ENCODE results near the gene LRRC32.
"Not testable (repeated sequence)": the region's sequence is repeated elsewhere in the genome, so short reads cannot be mapped to it uniquely, and the experiment has no call there.

Gene LRRC32

GRCh38 chr11:76627606-76628005 is 42.9 kb downstream of the LRRC32 start:
- no peak for DNase-seq (ENCODE audit: low spot score)

- no peak for DNase-seq (ENCODE audit: low spot score)
Measured at GRCh38 chr11:76626921-76627401, 43.6 kb downstream of the LRRC32 start.

GRCh38 chr11:76626266-76626665 is 44.3 kb downstream of the LRRC32 start:
- no peak for DNase-seq (ENCODE audit: low spot score)

DNA sequence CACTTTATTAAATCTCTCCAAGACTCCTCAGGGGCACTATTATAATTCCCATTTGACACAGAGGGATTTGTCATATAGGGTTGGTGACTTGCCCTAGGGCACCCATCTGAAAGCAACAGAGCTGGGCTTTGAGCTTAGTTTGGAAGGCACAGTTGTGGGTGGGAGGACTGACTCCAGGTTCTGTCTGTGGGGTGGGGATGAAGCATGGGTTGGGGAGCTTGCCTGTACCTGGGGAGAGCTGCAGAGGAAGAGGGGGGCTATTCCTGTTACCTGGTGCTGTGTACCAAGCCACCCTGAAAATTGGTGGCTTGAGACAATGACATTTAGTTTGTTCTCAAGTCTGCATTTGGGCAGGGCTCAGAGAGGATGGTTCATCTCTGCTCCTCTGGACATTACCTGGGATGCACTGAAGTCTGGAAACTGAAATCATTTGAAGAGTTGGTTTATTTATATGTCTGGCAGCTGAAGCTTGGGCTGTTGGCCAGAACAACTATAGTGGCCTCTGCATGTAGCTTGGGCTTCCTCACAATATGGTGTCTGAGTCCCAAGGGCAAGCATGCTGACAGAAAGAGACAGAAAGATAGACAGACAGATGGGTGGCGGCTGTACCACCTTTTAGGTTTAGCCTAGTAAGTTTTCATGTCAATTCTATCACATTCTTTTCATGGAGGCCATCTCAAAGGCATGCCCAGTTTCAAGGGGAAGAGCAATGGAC is 44.9 kb downstream of the LRRC32 start:
- no peak for DNase-seq (ENCODE audit: low spot score)

- no peak for DNase-seq (ENCODE audit: low spot score)
Measured at GRCh38 chr11:76624500-76625379, 45.8 kb downstream of the LRRC32 start.

DNA sequence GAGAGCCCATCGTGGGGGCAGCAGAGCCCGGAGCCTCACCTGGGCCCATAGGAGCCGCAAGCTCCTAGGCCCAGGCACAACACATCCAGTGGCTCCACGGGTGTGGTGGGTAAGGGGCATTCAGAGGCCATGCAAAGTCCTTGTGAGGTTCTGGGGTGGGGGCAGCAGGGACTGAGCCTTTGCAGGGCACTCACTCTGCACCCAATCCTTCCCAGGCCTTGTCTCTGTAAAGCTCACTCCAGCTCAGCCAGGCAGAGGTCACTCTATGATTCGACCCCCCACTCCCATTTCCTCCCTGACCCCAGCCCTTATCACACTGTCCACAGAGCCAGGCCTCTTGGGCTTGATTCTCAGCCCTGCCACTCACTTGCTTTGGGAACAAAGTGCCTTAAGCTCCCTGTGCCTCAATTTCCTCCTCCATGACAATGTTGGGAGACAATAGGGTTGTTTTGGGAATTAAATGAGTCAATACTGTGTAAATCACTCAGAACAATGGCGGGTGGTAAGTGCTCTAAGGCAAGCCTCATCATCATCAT is 46.6 kb downstream of the LRRC32 start:
- no peak for DNase-seq (ENCODE audit: low spot score)

GRCh38 chr11:76623171-76623883 is 47.2 kb downstream of the LRRC32 start:
- DNase-seq (ENCODE audit: low spot score): no peak

DNA sequence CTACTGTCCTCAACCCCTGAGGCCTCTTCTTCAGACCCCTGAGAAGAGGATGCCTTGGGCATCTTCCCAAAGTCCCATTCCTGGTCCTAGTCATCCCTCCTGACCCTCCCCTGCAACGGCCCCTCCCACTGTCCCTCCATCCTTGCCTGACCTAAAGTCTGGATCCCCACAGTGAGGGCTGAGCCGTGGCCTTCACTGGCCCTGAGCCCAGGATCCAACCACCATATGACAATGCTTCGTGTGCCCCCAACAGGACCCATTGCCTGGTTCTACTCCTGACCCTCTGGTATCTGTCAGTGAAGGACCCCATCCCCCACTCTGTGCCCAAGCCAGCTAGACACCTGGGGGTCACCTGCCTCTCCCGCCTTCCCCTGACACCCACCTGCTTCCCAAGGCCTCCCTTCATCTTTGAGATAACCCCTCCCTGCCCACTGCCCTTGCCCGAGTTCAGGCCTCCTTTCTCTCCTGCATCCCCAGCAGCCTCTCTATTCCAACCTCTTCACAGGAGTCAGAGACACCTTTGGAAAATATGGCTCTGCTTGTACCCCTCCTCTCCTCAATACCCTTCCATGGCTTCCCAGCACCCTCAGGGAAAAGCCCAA is 48.0 kb downstream of the LRRC32 start:
- no peak for DNase-seq (ENCODE audit: low spot score)

GRCh38 chr11:76621868-76622267 is 48.7 kb downstream of the LRRC32 start:
- DNase-seq (ENCODE audit: low spot score): no peak

DNA sequence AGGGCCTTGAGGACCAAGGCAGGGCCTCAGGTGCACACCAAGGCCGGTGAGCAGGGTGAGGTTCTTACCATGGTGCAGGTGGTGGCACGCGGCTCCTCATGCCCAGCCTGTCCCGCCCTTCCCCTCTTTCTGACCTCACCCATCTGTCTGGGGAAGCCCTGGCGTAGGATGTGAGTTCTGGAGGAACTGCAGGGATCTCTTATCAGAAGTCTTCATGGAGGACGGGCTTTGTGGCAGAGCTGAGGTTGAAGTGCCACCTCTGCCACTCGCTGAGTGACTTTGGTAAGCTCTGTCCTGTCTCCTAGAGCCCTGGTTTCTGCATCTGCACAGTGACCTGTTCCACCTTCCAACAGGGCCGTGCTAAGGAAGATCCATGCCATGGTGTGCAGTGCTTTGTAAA is 49.1 kb downstream of the LRRC32 start:
- no peak for DNase-seq (ENCODE audit: low spot score)

- DNase-seq (ENCODE audit: low spot score): peak; percentile 75
Measured at GRCh38 chr11:76620489-76620888, 50.1 kb downstream of the LRRC32 start.

- DNase-seq (ENCODE audit: low spot score): not testable (repeated sequence)
Measured at GRCh38 chr11:76619801-76620200, 50.7 kb downstream of the LRRC32 start.

- no peak for DNase-seq (ENCODE audit: low spot score)
Measured at GRCh38 chr11:76617553-76618265, 52.8 kb downstream of the LRRC32 start.

GRCh38 chr11:76616676-76617552 is 53.6 kb downstream of the LRRC32 start:
- no peak for DNase-seq (ENCODE audit: low spot score)

GRCh38 chr11:76615950-76616349 is 54.6 kb downstream of the LRRC32 start:
- DNase-seq (ENCODE audit: low spot score): no peak

DNA sequence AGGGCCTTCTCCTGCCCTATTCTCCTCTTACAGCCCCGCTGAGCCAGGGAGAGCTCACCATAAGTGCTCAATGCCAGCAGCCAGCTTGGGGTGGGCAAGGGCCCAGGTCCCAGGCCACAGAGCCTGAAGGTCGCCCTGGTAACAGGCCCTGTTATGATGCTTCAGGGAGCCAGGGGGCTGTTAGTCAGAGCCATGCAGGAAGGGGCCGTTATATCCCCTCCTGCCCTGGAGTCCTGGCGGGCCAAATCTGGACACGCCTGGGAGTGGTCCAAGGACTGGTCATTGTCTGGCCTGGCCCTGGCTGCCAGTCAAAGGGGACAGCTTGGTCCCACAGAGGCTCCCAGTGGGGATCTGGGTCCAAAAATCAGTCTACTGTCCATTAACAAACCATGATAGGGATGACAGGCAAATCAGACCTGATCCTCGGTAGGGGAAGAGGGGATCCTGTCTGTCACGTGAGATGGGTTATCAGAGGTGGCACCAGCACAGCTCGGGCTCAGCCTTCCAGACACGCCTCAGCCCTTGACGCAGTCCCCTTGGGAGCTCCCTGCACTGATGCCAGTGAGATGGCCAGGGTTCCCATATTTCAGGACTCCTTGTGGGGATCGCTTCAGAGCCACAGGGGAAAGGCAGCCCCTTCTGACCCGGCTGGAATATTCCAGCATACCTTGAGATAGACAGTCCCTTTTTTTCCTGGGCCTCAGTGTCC is 55.9 kb downstream of the LRRC32 start:
- no peak for DNase-seq (ENCODE audit: low spot score)

DNA sequence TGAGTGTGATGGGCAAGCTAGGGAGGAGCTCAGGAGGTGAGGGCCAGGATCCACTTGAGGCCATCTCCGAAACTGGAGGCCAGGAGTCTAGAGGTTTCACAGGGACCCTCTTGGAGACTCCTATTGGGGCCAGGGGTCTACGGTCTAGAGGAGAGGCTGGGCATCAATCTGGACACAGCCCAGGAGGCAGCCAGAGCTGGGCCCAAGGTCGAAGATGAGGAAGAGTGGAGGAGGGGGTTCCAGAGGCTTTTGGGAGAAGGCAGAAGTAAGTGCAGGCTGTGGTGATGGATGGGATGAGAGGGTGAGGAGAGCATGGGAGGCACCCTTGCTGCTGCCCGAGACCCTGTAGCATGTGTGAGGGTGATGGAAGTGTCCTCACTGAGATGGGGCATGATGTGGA is 56.6 kb downstream of the LRRC32 start:
- DNase-seq (ENCODE audit: low spot score): no peak

GRCh38 chr11:76612226-76612625 is 58.3 kb downstream of the LRRC32 start:
- no peak for DNase-seq (ENCODE audit: low spot score)

- DNase-seq (ENCODE audit: low spot score): no peak
Measured at GRCh38 chr11:76610871-76611475, 59.6 kb downstream of the LRRC32 start.
